AG09309 (cell line): ENCODE results near the gene PCYT2.

Source experiments
- DNase-seq: peaks from one replicate; pipeline ENCODE4 v3.0.0-alpha.2; 2010; ENCODE audit warnings: low read depth
- H3K4me3 ChIP-seq: 2 replicates; pipeline ENCODE4 v1.5.1; 2011; ENCODE audit warnings: mild to moderate bottlenecking, low read depth, low read length, moderate library complexity; ENCODE audit not compliant: control insufficient read depth
- CTCF ChIP-seq: IDR thresholded peaks from 2 replicates; pipeline ENCODE4 v1.5.1; 2011; ENCODE audit warnings: mild to moderate bottlenecking, low read depth, low read length, inconsistent platforms; ENCODE audit not compliant: insufficient read depth, control insufficient read depth; ENCODE audit errors: missing control alignments

PCYT2 gene

GRCh38 chr17:81867170-81867990, 43.8 kb downstream of the PCYT2 start:
- H3K4me3 ChIP-seq = no peak overlapping the region
- TF ChIP-seq CTCF = no peak
- no peak for DNase-seq

- no peak for DNase-seq
- no peak overlapping the region for H3K4me3 ChIP-seq
- TF ChIP-seq CTCF = no peak
These were observed 44.6 kb downstream of the PCYT2 start for GRCh38 chr17:81866440-81867169.

- no peak overlapping the region for H3K4me3 ChIP-seq
- no peak for DNase-seq
- TF ChIP-seq CTCF = no peak
These were observed 45.3 kb downstream of the PCYT2 start for GRCh38 chr17:81865733-81866439.

- no peak for TF ChIP-seq CTCF
- H3K4me3 ChIP-seq = no peak overlapping the region
- DNase-seq = no peak
These were observed 45.9 kb downstream of the PCYT2 start for GRCh38 chr17:81865358-81865732.

- H3K4me3 ChIP-seq = no peak overlapping the region
- no peak for TF ChIP-seq CTCF
- DNase-seq = no peak
These were observed 47.1 kb downstream of the PCYT2 start for GRCh38 chr17:81863833-81864768.
